ENCODE data around the gene ZNF319.

Gene ZNF319

GRCh38 chr16:57962046-57962445 lies 38.4 kb downstream of the ZNF319 start:
- Histone ChIP-seq H3K4me3 (IDR thresholded peaks at IDR 0.05; ENCODE audit: insufficient read depth, low read depth, low read length) (no peak overlapping the region), H3K36me3 (ENCODE audit: insufficient read depth) (no peaks in the 10 kb centered on the region), H2AFZ (ENCODE audit: low read depth) (no peak overlapping the region), H3K79me2 (ENCODE audit: insufficient read depth, low read depth) (no peaks in the 10 kb centered on the region), H3K27ac (no peak overlapping the region), H3K9ac (no peak overlapping the region), H3K27me3 (ENCODE audit: insufficient read depth, low read depth) (no peaks in the 10 kb centered on the region), H3K4me1 (ENCODE audit: low read depth, poor library complexity, severe bottlenecking) (peaks cover 26% of the 10 kb centered on the region), H3K4me2 (no peak overlapping the region), H4K20me1 (ENCODE audit: insufficient read depth) (no peaks in the 10 kb centered on the region)
- no peak for TF ChIP-seq CTCF (conservative IDR thresholded peaks at IDR 0.05; ENCODE audit: low read depth, low read length)

GRCh38 chr16:57961538-57961937 lies 38.9 kb downstream of the ZNF319 start:
- Histone ChIP-seq H3K79me2 (ENCODE audit: insufficient read depth, low read depth) (no peaks in the 10 kb centered on the region), H3K4me1 (ENCODE audit: low read depth, poor library complexity, severe bottlenecking) (peaks cover 26% of the 10 kb centered on the region), H3K27ac (no peak overlapping the region), H4K20me1 (ENCODE audit: insufficient read depth) (no peaks in the 10 kb centered on the region), H3K27me3 (ENCODE audit: insufficient read depth, low read depth) (no peaks in the 10 kb centered on the region), H3K4me3 (IDR thresholded peaks at IDR 0.05; ENCODE audit: insufficient read depth, low read depth, low read length) (no peak overlapping the region), H3K9ac (no peak overlapping the region), H2AFZ (ENCODE audit: low read depth) (no peak overlapping the region), H3K4me2 (no peak overlapping the region), H3K36me3 (ENCODE audit: insufficient read depth) (no peaks in the 10 kb centered on the region)
- TF ChIP-seq CTCF (conservative IDR thresholded peaks at IDR 0.05; ENCODE audit: low read depth, low read length), result no peak

- H3K79me2 ChIP-seq (ENCODE audit: insufficient read depth, low read depth), result no peaks in the 10 kb centered on the region
- no peaks in the 10 kb centered on the region for H3K36me3 ChIP-seq (ENCODE audit: insufficient read depth)
- H3K4me1 ChIP-seq (ENCODE audit: low read depth, poor library complexity, severe bottlenecking), result peaks cover 26% of the 10 kb centered on the region
- no peak overlapping the region for H3K9ac ChIP-seq
- no peak overlapping the region for H3K27ac ChIP-seq
- H4K20me1 ChIP-seq (ENCODE audit: insufficient read depth), result no peaks in the 10 kb centered on the region
- H3K4me2 ChIP-seq, result no peak overlapping the region
- no peak for TF ChIP-seq CTCF (conservative IDR thresholded peaks at IDR 0.05; ENCODE audit: low read depth, low read length)
- no peaks in the 10 kb centered on the region for H3K27me3 ChIP-seq (ENCODE audit: insufficient read depth, low read depth)
- no peak overlapping the region for H2AFZ ChIP-seq (ENCODE audit: low read depth)
- no peak overlapping the region for H3K4me3 ChIP-seq (IDR thresholded peaks at IDR 0.05; ENCODE audit: insufficient read depth, low read depth, low read length)
These were observed 39.5 kb downstream of the ZNF319 start for GRCh38 chr16:57960826-57961472.

- H4K20me1 ChIP-seq (ENCODE audit: insufficient read depth), result no peaks in the 10 kb centered on the region
- H3K79me2 ChIP-seq (ENCODE audit: insufficient read depth, low read depth), result no peaks in the 10 kb centered on the region
- no peak overlapping the region for H3K4me3 ChIP-seq (IDR thresholded peaks at IDR 0.05; ENCODE audit: insufficient read depth, low read depth, low read length)
- TF ChIP-seq CTCF (conservative IDR thresholded peaks at IDR 0.05; ENCODE audit: low read depth, low read length), result no peak
- H3K27me3 ChIP-seq (ENCODE audit: insufficient read depth, low read depth), result no peaks in the 10 kb centered on the region
- H3K4me2 ChIP-seq, result no peak overlapping the region
- no peak overlapping the region for H3K9ac ChIP-seq
- no peaks in the 10 kb centered on the region for H3K36me3 ChIP-seq (ENCODE audit: insufficient read depth)
- no peak overlapping the region for H3K27ac ChIP-seq
- H3K4me1 ChIP-seq (ENCODE audit: low read depth, poor library complexity, severe bottlenecking), result peaks cover 26% of the 10 kb centered on the region
- no peak overlapping the region for H2AFZ ChIP-seq (ENCODE audit: low read depth)
These were observed 40.2 kb downstream of the ZNF319 start for GRCh38 chr16:57960310-57960709.
